GM23338 (cell line): ENCODE data around the gene SIDT2. TPM values are rescaled to one million over a fixed set of nuclear protein-coding genes. Genes with fewer than 3 reads are reported as not detected.
A peak's percentile ranks its signal among the peaks of the same experiment; 100 is the strongest.

Experiments
- ATAC-seq: fragments of 200-7000 bp; cut with Tn5 transposase; 3 replicates; pipeline ENCODE4 v1.9.1; 2020
- DNase-seq: peaks from one replicate; pipeline ENCODE4 v3.0.0-alpha.2; 2015; ENCODE audit warnings: low spot score
- H2AFZ ChIP-seq: fragments of 200-600 bp; sonication (generic); 2 replicates; pipeline ENCODE4 v1.8.0; 2016; ENCODE audit warnings: antibody characterized with exemption, mild to moderate bottlenecking, moderate library complexity
- H3F3A ChIP-seq: fragments of 200-600 bp; sonication (generic); replicated peaks from 2 replicates; pipeline ENCODE4 v1.8.0; 2017; ENCODE audit warnings: antibody characterized with exemption, mixed run types, low read depth
- H3K27ac ChIP-seq: fragments of 200-600 bp; sonication (generic); 2 replicates; pipeline ENCODE4 v1.6.1; 2016; ENCODE audit warnings: low read depth
- H3K27me3 ChIP-seq: fragments of 200-600 bp; sonication (generic); 2 replicates; pipeline ENCODE4 v1.8.0; 2016; ENCODE audit warnings: mild to moderate bottlenecking, mixed run types, moderate library complexity; ENCODE audit not compliant: insufficient read depth
- H3K36me3 ChIP-seq: fragments of 200-600 bp; sonication (generic); 2 replicates; pipeline ENCODE4 v1.8.0; 2016; ENCODE audit warnings: mild to moderate bottlenecking; ENCODE audit not compliant: insufficient read depth
- H3K4me1 ChIP-seq: fragments of 200-600 bp; sonication (generic); 2 replicates; pipeline ENCODE4 v1.8.0; 2016; ENCODE audit warnings: mild to moderate bottlenecking, moderate library complexity; ENCODE audit not compliant: insufficient read depth
- H3K4me2 ChIP-seq: fragments of 200-600 bp; sonication (generic); 2 replicates; pipeline ENCODE4 v1.7.1; 2017; ENCODE audit warnings: mixed run types
- H3K4me3 ChIP-seq: fragments of 200-600 bp; sonication (generic); 2 replicates; pipeline ENCODE4 v1.6.1; 2016; ENCODE audit warnings: mixed run types
- H3K79me2 ChIP-seq: fragments of 200-600 bp; sonication (generic); replicated peaks from 2 replicates; pipeline ENCODE4 v1.8.0; 2017; ENCODE audit warnings: mild to moderate bottlenecking; ENCODE audit not compliant: insufficient read depth
- H3K9me2 ChIP-seq: fragments of 200-600 bp; sonication (generic); 2 replicates; pipeline ENCODE4 v1.8.0; 2017; ENCODE audit not compliant: insufficient read depth
- H4K20me1 ChIP-seq: fragments of 200-600 bp; sonication (generic); replicated peaks from 2 replicates; pipeline ENCODE4 v1.8.0; 2017; ENCODE audit warnings: mild to moderate bottlenecking; ENCODE audit not compliant: insufficient read depth
- H3K27ac Mint-ChIP-seq: 2 replicates; pipeline ENCODE4 v1.8.0; 2020; ENCODE audit warnings: inconsistent platforms, mild to moderate bottlenecking, moderate library complexity, mixed read lengths
- H3K27me3 Mint-ChIP-seq: 3 replicates; pipeline ENCODE4 v1.8.0; 2022; ENCODE audit warnings: low read depth, mild to moderate bottlenecking, moderate library complexity, mixed read lengths, inconsistent platforms; ENCODE audit not compliant: insufficient read depth, poor library complexity
- H3K36me3 Mint-ChIP-seq: 3 replicates; pipeline ENCODE4 v1.8.0; 2021; ENCODE audit warnings: low read depth, mild to moderate bottlenecking, inconsistent platforms, moderate library complexity, mixed read lengths
- H3K4me1 Mint-ChIP-seq: 3 replicates; pipeline ENCODE4 v1.8.0; 2020; ENCODE audit warnings: mild to moderate bottlenecking, inconsistent platforms, mixed read lengths
- H3K4me3 Mint-ChIP-seq: 3 replicates; pipeline ENCODE4 v1.8.0; 2021; ENCODE audit warnings: moderate library complexity, mild to moderate bottlenecking, inconsistent platforms, mixed read lengths
- H3K9me3 Mint-ChIP-seq: 3 replicates; pipeline ENCODE4 v1.8.0; 2020; ENCODE audit warnings: moderate library complexity, mild to moderate bottlenecking, inconsistent platforms, mixed read lengths
- CREB1 ChIP-seq: fragments of 250-450 bp; sonication (Bioruptor Pico); IDR thresholded peaks from 2 replicates; pipeline ENCODE4 v1.5.0; 2020; ENCODE audit warnings: low read depth, mild to moderate bottlenecking, moderate library complexity
- CTCF ChIP-seq, 2 experiments: fragments of 200-600 bp in 1 of 2; sonication (generic) in 1 of 2; conservative IDR thresholded peaks; 2 replicates each; pipeline versions ENCODE4 v1.5.1 to v1.6.1; 2016 to 2017; ENCODE audit warnings: antibody characterized with exemption in 2 of 2, low read depth in 2 of 2, mild to moderate bottlenecking in 2 of 2, moderate library complexity in 1 of 2
- ETS1 ChIP-seq: IDR thresholded peaks from 2 replicates; pipeline ENCODE4 v1.6.1; 2016; ENCODE audit warnings: antibody characterized with exemption
- EZH2 ChIP-seq: fragments of 200-600 bp; sonication (generic); IDR thresholded peaks from one replicate; pipeline ENCODE4 v1.8.0; 2017; ENCODE audit warnings: antibody characterized with exemption, mild to moderate bottlenecking, low read depth; ENCODE audit not compliant: unreplicated experiment
- EZH2phosphoT487 ChIP-seq: fragments of 200-600 bp; sonication (generic); IDR thresholded peaks from one replicate; pipeline ENCODE4 v1.8.1; 2018; ENCODE audit warnings: antibody characterized with exemption; ENCODE audit not compliant: unreplicated experiment
- JUNB ChIP-seq: IDR thresholded peaks from one replicate; pipeline ENCODE4 v1.6.1; 2016; ENCODE audit warnings: antibody characterized with exemption; ENCODE audit not compliant: unreplicated experiment
- NANOG ChIP-seq: IDR thresholded peaks from 2 replicates; pipeline ENCODE4 v1.6.1; 2016; ENCODE audit warnings: antibody characterized with exemption, borderline replicate concordance
- POLR2AphosphoS5 ChIP-seq: IDR thresholded peaks from 2 replicates; pipeline ENCODE4 v1.6.1; 2016; ENCODE audit warnings: antibody characterized with exemption, low read depth
- REST ChIP-seq: IDR thresholded peaks from one replicate; pipeline ENCODE4 v1.6.1; 2018; ENCODE audit warnings: antibody characterized with exemption; ENCODE audit not compliant: unreplicated experiment
- STAT1 ChIP-seq: IDR thresholded peaks from one replicate; pipeline ENCODE4 v1.6.1; 2016; ENCODE audit warnings: antibody characterized with exemption; ENCODE audit not compliant: unreplicated experiment
- ZNF114 ChIP-seq: fragments of 250-450 bp; sonication (Bioruptor Pico); IDR thresholded peaks from 2 replicates; pipeline ENCODE4 v1.5.0; 2020; ENCODE audit warnings: mild to moderate bottlenecking, moderate library complexity
- ZNF331 ChIP-seq: fragments of 250-450 bp; sonication (Bioruptor Pico); IDR thresholded peaks from 2 replicates; pipeline ENCODE4 v1.5.0; 2020; ENCODE audit warnings: low read depth, mild to moderate bottlenecking, moderate library complexity
- ZNF462 ChIP-seq: fragments of 250-450 bp; sonication (Bioruptor Pico); IDR thresholded peaks from 2 replicates; pipeline ENCODE4 v1.5.0; 2020; ENCODE audit warnings: mild to moderate bottlenecking, moderate library complexity
- polyA plus RNA-seq: library from polyadenylated mRNA; unstranded; fragments of >200 nt; fragmentation: Nextera tagmentation; extraction: Ambion mirVana; gene quantifications from 2 replicates; pipeline ENCODE4 v1.2.1, GENCODE V29; 2016
- total RNA-seq: library from RNA; depleted of rRNA; stranded (reverse); fragments of >200 nt; shearing (Covaris generic); gene quantifications from 2 replicates; pipeline ENCODE4 v1.2.3, GENCODE V29; 2014

The SIDT2 gene
- total and polyA plus RNA-seq, 2 experiments from 2014 or later, result 7.5 to 12.1 TPM

- Histone ChIP-seq H3K4me3 (no peak overlapping the region), H3K36me3 (0 out of 2 replicates have a peak, but pooled peaks cover 6% of the 10 kb centered on the region), H3K4me2 (no peak overlapping the region), H4K20me1 (peaks cover 8% of the 10 kb centered on the region; the same call in 1 of the 2 replicates), H3K27ac (peak overlapping the region; percentile 66; the same call in 1 of the 2 replicates), H3F3A (peaks cover 31% of the 10 kb centered on the region), H2AFZ (no peak overlapping the region), H3K27me3 (no peaks in the 10 kb centered on the region), H3K9me2 (no peaks in the 10 kb centered on the region), H3K79me2 (no peaks in the 10 kb centered on the region), H3K4me1 (peaks cover 14% of the 10 kb centered on the region)
- DNase-seq (no peak), ATAC-seq (no peak)
- Mint-ChIP-seq H3K4me1 (peaks cover 24% of the 10 kb centered on the region), H3K27me3 (peaks cover 2% of the 10 kb centered on the region), H3K4me3 (no peak overlapping the region; the same call in 2 of the 3 replicates), H3K9me3 (no peaks in the 10 kb centered on the region), H3K36me3 (peaks cover 15% of the 10 kb centered on the region), H3K27ac (no peak overlapping the region)
- TF ChIP-seq POLR2AphosphoS5 (no peak), NANOG (no peak), REST (no peak), EZH2phosphoT487 (no peak), ZNF331 (CRISPR knock-in tag) (no peak), CTCF (conservative IDR thresholded peaks at IDR 0.05; ENCODE audit: low read depth in 2 of 2) (no peak), ETS1 (no peak), CREB1 (no peak), ZNF462 (CRISPR knock-in tag) (no peak), ZNF114 (CRISPR knock-in tag) (no peak), STAT1 (no peak), EZH2 (no peak), JUNB (no peak)
Observed at GRCh38 chr11:117175104-117175503, 3.4 kb upstream of the SIDT2 start.
